Measurements from ENCODE around the gene TNNT2. TPM values are rescaled to one million over a fixed set of nuclear protein-coding genes. Genes with fewer than 3 reads are reported as not detected.

Gene TNNT2
- total RNA-seq, 4 donors from 2014 or later, result 6.6 to 128 (median 45.7) TPM

DNA sequence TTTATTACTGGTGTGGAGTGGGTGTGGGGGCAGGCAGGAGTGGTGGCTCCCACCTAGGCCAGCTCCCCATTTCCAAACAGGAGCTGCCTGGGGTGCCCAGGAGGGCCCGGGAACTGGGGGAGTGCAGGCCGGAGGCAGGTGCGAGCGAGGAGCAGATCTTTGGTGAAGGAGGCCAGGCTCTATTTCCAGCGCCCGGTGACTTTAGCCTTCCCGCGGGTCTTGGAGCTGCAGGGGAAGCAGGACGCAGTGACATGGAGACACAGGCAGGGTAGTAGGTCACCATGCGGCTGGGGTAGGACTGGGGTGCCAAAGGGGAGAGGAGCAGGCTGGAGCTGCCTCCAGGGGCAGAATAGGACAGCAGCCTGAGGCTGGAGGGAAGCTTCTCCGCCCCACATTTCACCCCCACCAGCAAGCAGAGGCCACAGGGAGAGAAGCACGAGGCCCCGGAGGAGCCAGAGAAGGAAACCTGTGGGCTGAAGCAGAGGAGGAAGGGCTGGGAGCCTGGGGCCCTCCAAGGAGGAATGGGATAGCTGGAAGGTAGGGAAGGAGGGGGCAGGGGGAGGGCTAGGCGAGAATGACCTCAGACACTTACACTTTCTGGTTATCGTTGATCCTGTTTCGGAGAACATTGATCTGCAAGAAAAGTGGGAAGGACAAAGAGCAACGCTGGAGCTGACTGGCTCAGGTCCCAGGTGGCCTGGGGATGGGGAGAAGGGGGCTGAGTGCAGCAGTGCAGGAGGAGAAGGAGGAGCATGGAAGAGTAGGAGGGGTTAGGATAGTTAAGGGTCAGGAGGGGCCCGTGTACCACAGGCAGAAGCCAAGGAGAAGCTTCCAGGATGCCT is 18.2 kb downstream of the TNNT2 start:
- H3K4me3 ChIP-seq, result no peak overlapping the region
- 73 to 77% methylated on average over 18 of the region's 18 CpGs for WGBS, 2 donors
- H3K9me3 ChIP-seq, result no peaks in the 10 kb centered on the region
- no peak overlapping the region for H3K27ac ChIP-seq
- no peaks in the 10 kb centered on the region for H3K27me3 ChIP-seq
- no peak for TF ChIP-seq POLR2A (IDR thresholded peaks at IDR 0.05)
- TF ChIP-seq, protein P1, sequence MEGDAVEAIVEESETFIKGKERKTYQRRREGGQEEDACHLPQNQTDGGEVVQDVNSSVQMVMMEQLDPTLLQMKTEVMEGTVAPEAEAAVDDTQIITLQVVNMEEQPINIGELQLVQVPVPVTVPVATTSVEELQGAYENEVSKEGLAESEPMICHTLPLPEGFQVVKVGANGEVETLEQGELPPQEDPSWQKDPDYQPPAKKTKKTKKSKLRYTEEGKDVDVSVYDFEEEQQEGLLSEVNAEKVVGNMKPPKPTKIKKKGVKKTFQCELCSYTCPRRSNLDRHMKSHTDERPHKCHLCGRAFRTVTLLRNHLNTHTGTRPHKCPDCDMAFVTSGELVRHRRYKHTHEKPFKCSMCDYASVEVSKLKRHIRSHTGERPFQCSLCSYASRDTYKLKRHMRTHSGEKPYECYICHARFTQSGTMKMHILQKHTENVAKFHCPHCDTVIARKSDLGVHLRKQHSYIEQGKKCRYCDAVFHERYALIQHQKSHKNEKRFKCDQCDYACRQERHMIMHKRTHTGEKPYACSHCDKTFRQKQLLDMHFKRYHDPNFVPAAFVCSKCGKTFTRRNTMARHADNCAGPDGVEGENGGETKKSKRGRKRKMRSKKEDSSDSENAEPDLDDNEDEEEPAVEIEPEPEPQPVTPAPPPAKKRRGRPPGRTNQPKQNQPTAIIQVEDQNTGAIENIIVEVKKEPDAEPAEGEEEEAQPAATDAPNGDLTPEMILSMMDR (IDR thresholded peaks at IDR 0.05), result no peak
- no peak for TF ChIP-seq EP300 (IDR thresholded peaks at IDR 0.05)
- no peaks in the 10 kb centered on the region for H3K4me1 ChIP-seq
- no peak for DNase-seq (ENCODE audit: low spot score in 2 of 2)
- no peaks in the 10 kb centered on the region for H3K36me3 ChIP-seq

DNA sequence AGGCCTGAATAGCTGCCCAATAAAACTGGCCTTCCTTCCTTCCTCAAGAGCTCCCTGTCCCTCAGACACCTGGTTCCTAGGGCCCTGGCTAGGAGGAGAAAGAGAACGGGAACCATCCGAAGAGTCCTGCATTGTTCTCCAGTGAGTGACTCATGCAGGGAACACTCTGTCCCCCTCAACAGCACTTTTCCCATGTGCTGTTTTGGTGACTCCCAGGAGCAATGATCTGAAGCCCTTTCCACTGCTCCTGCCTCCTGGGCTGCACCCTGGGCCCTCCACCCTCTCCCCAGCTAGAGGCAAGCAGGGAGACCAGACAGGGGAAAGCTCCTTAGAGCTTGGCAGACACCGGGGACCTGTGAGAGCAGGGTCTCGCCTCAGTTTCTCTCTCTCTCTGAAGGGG is 18.9 kb downstream of the TNNT2 start:
- Histone ChIP-seq H3K4me3 (no peak overlapping the region), H3K27me3 (no peaks in the 10 kb centered on the region), H3K9me3 (no peaks in the 10 kb centered on the region), H3K27ac (no peak overlapping the region), H3K4me1 (no peaks in the 10 kb centered on the region), H3K36me3 (no peaks in the 10 kb centered on the region)
- 77 to 83% methylated on average over 4 of the region's 4 CpGs for WGBS, 2 donors
- TF ChIP-seq POLR2A (IDR thresholded peaks at IDR 0.05) (no peak), EP300 (IDR thresholded peaks at IDR 0.05) (no peak)
- TF ChIP-seq, protein P1 (IDR thresholded peaks at IDR 0.05), result no peak
- no peak for DNase-seq (ENCODE audit: low spot score in 2 of 2)

DNA sequence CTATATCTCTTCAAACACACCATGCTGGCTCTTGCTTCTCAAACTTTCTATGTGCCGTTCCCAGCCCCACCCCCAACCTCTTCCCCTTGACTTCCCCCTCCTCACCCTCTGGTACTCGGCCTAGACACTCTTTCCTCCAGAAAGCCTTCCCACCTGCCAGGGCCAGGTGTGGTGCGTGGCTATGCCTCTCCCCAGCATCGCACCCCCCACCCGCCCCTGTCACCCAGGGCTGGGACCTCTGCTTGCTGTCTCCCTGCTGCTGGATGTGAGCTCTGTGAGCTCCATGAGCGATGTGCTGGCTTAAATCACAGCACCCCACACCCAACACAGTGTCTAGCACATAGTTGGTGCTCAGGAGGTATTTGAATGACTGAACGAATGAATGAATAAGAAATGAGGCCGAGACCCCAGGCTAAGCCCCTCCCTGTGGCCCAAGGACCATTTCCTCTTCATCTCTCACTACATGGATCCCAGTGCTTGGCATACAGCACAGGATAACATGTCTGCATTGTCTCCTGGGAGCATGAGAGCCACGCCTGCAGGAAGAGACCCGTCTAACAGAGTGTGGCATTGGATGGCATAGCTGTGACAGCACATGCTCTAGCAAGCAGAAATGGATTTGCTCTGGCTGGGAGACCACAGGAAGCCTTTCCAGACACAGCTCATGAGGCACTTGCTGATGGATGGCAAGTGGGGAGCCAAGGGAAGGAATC is 19.7 kb downstream of the TNNT2 start:
- H3K9me3 ChIP-seq, result no peaks in the 10 kb centered on the region
- no peaks in the 10 kb centered on the region for H3K27me3 ChIP-seq
- 73% methylated on average over 10 of the region's 10 CpGs for WGBS, 2 donors
- TF ChIP-seq, protein P1 (IDR thresholded peaks at IDR 0.05), result no peak
- TF ChIP-seq EP300 (IDR thresholded peaks at IDR 0.05), result no peak
- no peak for DNase-seq (ENCODE audit: low spot score in 2 of 2)
- no peak overlapping the region for H3K27ac ChIP-seq
- no peak overlapping the region for H3K4me3 ChIP-seq
- H3K4me1 ChIP-seq, result no peaks in the 10 kb centered on the region
- H3K36me3 ChIP-seq, result no peaks in the 10 kb centered on the region

DNA sequence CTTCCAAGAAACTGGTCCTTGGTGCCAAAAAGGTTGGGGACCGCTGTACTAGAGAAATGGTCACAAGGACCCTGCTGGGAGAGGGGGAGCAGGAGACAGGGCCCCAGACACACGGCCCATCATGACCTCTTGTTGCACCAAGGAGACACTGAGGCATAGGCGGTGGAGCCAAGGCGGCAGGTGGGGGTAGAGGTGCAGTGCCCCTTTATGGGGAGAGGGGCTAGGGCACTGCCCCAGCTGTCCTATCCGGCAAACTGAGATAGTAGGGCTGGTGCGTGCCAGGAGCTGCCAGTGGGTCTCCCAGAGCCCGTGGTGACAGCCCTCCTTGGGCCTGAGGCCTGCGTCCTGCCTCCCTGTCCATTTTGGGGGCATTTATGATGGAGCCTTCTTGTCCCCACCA is 20.3 kb downstream of the TNNT2 start:
- H3K27me3 ChIP-seq, result no peaks in the 10 kb centered on the region
- DNase-seq (ENCODE audit: low spot score in 2 of 2), result no peak
- no peak overlapping the region for H3K27ac ChIP-seq
- H3K4me3 ChIP-seq, result no peak overlapping the region
- TF ChIP-seq EP300 (IDR thresholded peaks at IDR 0.05) (no peak), POLR2A (IDR thresholded peaks at IDR 0.05) (no peak)
- TF ChIP-seq, protein P1 (IDR thresholded peaks at IDR 0.05), result no peak
- no peaks in the 10 kb centered on the region for H3K36me3 ChIP-seq
- no peaks in the 10 kb centered on the region for H3K9me3 ChIP-seq
- 91 to 92% methylated on average over 8 of the region's 8 CpGs for WGBS, 2 donors
- H3K4me1 ChIP-seq, result no peaks in the 10 kb centered on the region

DNA sequence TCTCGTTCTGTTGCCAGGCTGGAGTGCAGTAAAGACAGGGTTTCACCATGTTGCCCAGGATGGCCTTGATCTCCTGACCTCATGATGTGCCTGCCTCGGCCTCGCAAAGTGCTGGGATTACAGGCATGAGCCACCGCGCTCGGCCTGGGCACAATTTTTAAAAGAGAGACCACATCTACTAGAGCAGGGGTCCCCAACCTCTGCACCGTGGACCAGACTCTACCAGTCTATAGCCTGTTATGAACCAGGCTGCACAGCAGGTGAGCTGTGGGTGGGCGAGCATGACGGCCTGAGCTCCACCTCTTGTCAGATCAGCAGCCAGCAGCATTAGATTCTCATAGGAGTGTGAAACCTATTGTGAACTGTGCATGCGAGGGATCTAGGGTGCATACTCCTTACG is 20.8 kb downstream of the TNNT2 start:
- Histone ChIP-seq H3K4me3 (no peak overlapping the region), H3K4me1 (no peaks in the 10 kb centered on the region), H3K36me3 (no peaks in the 10 kb centered on the region), H3K27ac (no peak overlapping the region), H3K9me3 (no peaks in the 10 kb centered on the region), H3K27me3 (no peaks in the 10 kb centered on the region)
- TF ChIP-seq EP300 (IDR thresholded peaks at IDR 0.05), result no peak
- TF ChIP-seq, protein P1 (IDR thresholded peaks at IDR 0.05), result no peak
- no peak for TF ChIP-seq POLR2A (IDR thresholded peaks at IDR 0.05)
- no peak for DNase-seq (ENCODE audit: low spot score in 2 of 2)
- 88 to 89% methylated on average over 11 of the region's 11 CpGs for WGBS, 2 donors

All from tibial nerve (tissue), 4 donors.